ENCODE data around the gene C3orf52.

DNA sequence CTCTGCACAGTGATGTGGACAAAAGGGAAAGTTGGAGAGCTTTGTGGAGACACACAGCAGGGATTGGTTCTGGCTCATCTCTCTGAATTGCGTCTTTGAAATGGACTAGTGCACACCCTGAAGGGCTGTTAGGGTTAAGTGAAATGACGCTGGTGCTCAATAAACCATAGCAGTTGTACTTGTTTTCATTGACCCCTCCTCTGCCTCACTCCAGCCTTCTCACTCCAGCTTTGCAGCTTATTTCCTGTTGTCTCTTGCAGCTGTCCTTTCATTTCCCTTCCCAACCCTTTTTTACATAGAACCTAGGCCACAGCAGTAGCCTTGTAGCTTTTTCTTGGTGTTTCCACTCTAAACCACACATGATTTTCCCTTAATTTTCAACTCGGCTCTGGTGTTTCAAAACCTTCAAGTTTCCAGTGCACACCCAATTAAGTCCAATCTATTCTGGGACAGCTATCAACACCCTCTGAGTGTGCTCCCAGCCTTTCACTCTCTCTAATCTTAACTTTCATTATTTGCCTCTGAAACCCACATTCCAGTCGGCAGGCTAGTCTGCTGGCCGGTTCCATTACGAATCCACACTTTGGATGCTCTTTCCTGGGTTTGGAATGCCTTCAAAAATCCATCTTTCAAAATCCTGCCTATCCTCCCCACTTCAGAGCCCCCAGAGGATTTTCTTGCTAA is 6.4 kb downstream of the C3orf52 start:
- TF ChIP-seq EZH2 (IDR thresholded peaks at IDR 0.05; ENCODE audit: borderline replicate concordance, low read length) = no peak
- TF ChIP-seq, protein P1, sequence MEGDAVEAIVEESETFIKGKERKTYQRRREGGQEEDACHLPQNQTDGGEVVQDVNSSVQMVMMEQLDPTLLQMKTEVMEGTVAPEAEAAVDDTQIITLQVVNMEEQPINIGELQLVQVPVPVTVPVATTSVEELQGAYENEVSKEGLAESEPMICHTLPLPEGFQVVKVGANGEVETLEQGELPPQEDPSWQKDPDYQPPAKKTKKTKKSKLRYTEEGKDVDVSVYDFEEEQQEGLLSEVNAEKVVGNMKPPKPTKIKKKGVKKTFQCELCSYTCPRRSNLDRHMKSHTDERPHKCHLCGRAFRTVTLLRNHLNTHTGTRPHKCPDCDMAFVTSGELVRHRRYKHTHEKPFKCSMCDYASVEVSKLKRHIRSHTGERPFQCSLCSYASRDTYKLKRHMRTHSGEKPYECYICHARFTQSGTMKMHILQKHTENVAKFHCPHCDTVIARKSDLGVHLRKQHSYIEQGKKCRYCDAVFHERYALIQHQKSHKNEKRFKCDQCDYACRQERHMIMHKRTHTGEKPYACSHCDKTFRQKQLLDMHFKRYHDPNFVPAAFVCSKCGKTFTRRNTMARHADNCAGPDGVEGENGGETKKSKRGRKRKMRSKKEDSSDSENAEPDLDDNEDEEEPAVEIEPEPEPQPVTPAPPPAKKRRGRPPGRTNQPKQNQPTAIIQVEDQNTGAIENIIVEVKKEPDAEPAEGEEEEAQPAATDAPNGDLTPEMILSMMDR (conservative IDR thresholded peaks at IDR 0.05 in 1 of 2, IDR thresholded peaks at IDR 0.05 in 1 of 2; ENCODE audit: extremely low read depth in 1 of 2, insufficient read depth in 1 of 2, low read depth in 1 of 2, low read length in 2 of 2) = no peak
